B cell (primary cell): ENCODE measurements around the gene PSMG3. TPM values are rescaled to one million over a fixed set of nuclear protein-coding genes. Genes with fewer than 3 reads are reported as not detected.

Experiments
- ATAC-seq: fragments of 200-7000 bp; cut with Tn5 transposase; one replicate; pipeline ENCODE4 v1.10.0; 2021; ENCODE audit warnings: low read depth, mild to moderate bottlenecking, moderate number of reproducible peaks, moderate library complexity
- CTCF ChIA-PET: fragments of 350-600 bp; sonication (Branson Sonifier 250); formaldehyde crosslinking; loops from one replicate; lab custom pipeline; 2021; ENCODE audit warnings: antibody characterized with exemption, inconsistent platforms; lab: Charles Lee
- POLR2A ChIA-PET: fragments of 350-600 bp; sonication (Branson Sonifier 250); formaldehyde crosslinking; loops from one replicate; lab custom pipeline; 2021; ENCODE audit warnings: antibody characterized with exemption; lab: Charles Lee
- DNase-seq: peaks from one replicate; pipeline ENCODE4 v3.0.0; 2013
- H2AFZ ChIP-seq: 2 replicates; pipeline ENCODE4 v1.6.1; 2012; ENCODE audit warnings: mild to moderate bottlenecking, low read depth, low read length; ENCODE audit not compliant: insufficient read depth, poor library complexity, severe bottlenecking
- H3K27ac ChIP-seq, 2 donors: 1 replicate in 1 of 2; 2 replicates in 1 of 2; pipeline ENCODE4 v1.5.1; 2012 to 2013; ENCODE audit warnings: low read length in 2 of 2, mild to moderate bottlenecking in 2 of 2, moderate library complexity in 1 of 2
- H3K27me3 ChIP-seq, 4 experiments: fragments of 200-600 bp in 1 of 4; sonication (generic) in 1 of 4; replicated peaks in 1 of 4; 1 replicate in 2 of 4; 2 replicates in 2 of 4; pipeline versions ENCODE4 v1.6.1 to v1.7.0; 2013 to 2016; ENCODE audit warnings: low read length in 3 of 4, mild to moderate bottlenecking in 2 of 4, mixed read lengths in 1 of 4, moderate library complexity in 1 of 4; ENCODE audit not compliant: insufficient read depth in 4 of 4, control insufficient read depth in 3 of 4; ENCODE audit errors: control extremely low read depth in 1 of 4
- H3K36me3 ChIP-seq, 2 experiments: replicated peaks in 1 of 2; 1 replicate in 1 of 2; 2 replicates in 1 of 2; pipeline versions ENCODE4 v1.6.1 to v1.7.1; 2013; ENCODE audit warnings: low read length in 1 of 2; ENCODE audit not compliant: insufficient read depth in 2 of 2, control insufficient read depth in 1 of 2; ENCODE audit errors: control extremely low read depth in 1 of 2, extremely low read depth in 1 of 2
- H3K4me1 ChIP-seq, 2 donors: fragments of 200-600 bp in 1 of 2; sonication (generic) in 1 of 2; 1 replicate in 1 of 2; 2 replicates in 1 of 2; pipeline versions ENCODE4 v1.5.1 to v1.6.1; 2013 to 2017; ENCODE audit warnings: low read length in 2 of 2; ENCODE audit not compliant: control insufficient read depth in 2 of 2, insufficient read depth in 2 of 2
- H3K4me2 ChIP-seq: replicated peaks from 2 replicates; pipeline ENCODE3; 2012; ENCODE audit warnings: mild to moderate bottlenecking, low read depth, low read length; ENCODE audit not compliant: poor library complexity, severe bottlenecking
- H3K4me3 ChIP-seq, 5 experiments: fragments of 200-600 bp in 1 of 5; sonication (generic) in 1 of 5; 1 replicate in 3 of 5; 2 replicates in 2 of 5; pipeline versions ENCODE4 v1.5.1 to v1.7.0; 2011 to 2016; ENCODE audit warnings: low read length in 4 of 5, mild to moderate bottlenecking in 4 of 5, low read depth in 2 of 5, control low read depth in 1 of 5, moderate library complexity in 1 of 5; ENCODE audit not compliant: insufficient read depth in 1 of 5; ENCODE audit errors: control extremely low read depth in 1 of 5, extremely low read depth in 1 of 5
- H3K79me2 ChIP-seq: fragments of 200-600 bp; sonication (generic); one replicate; pipeline ENCODE4 v1.6.0; 2016; ENCODE audit warnings: low read length; ENCODE audit not compliant: control insufficient read depth, insufficient read depth
- H3K9ac ChIP-seq: fragments of 200-600 bp; sonication (generic); 2 replicates; pipeline ENCODE4 v1.6.1; 2017; ENCODE audit warnings: mild to moderate bottlenecking, low read length, moderate library complexity
- H3K9me3 ChIP-seq, 3 donors: one replicate each; pipeline versions ENCODE4 v1.6.1 to v1.7.1; 2013; ENCODE audit warnings: low read length in 2 of 3; ENCODE audit not compliant: control insufficient read depth in 2 of 3, insufficient read depth in 1 of 3; ENCODE audit errors: control extremely low read depth in 1 of 3
- H4K20me1 ChIP-seq: 2 replicates; pipeline ENCODE4 v1.6.0; 2012; ENCODE audit warnings: mild to moderate bottlenecking, low read length; ENCODE audit not compliant: insufficient read depth, control insufficient read depth, poor library complexity, severe bottlenecking
- H3K27ac Mint-ChIP-seq: one replicate; pipeline ENCODE4 v1.8.0; 2021; ENCODE audit warnings: mixed read lengths
- H3K27me3 Mint-ChIP-seq: one replicate; pipeline ENCODE4 v1.8.0; 2021; ENCODE audit warnings: mixed read lengths
- H3K4me1 Mint-ChIP-seq: one replicate; pipeline ENCODE4 v1.8.0; 2021; ENCODE audit warnings: mixed read lengths
- H3K4me3 Mint-ChIP-seq: one replicate; pipeline ENCODE4 v1.8.0; 2021; ENCODE audit warnings: mixed read lengths
- H3K9me3 Mint-ChIP-seq: one replicate; pipeline ENCODE4 v1.8.0; 2022; ENCODE audit warnings: mixed read lengths; ENCODE audit not compliant: insufficient read depth
- CTCF ChIP-seq: fragments of 200-600 bp; IDR thresholded peaks from one replicate; pipeline ENCODE4 v1.8.0; 2022; ENCODE audit warnings: antibody characterized with exemption, mild to moderate bottlenecking
- EZH2 ChIP-seq: IDR thresholded peaks from 2 replicates; pipeline ENCODE4 v1.6.1; 2012; ENCODE audit warnings: borderline replicate concordance, low read depth, mild to moderate bottlenecking, moderate library complexity, low read length; ENCODE audit not compliant: insufficient read depth, poor library complexity, severe bottlenecking
- WGBS: methylation state at CpG from one replicate; pipeline ENCODE4 v1.1.5; 2013; ENCODE audit warnings: missing lambda C conversion rate; ENCODE audit not compliant: insufficient coverage; 5-methylcytosine and 5-hydroxymethylcytosine counted together
- intact Hi-C: fragments of 100-400 bp; cut with micrococcal nuclease; formaldehyde crosslinking; loops from one replicate; pipeline ENCODE4 v1.10.0; 2022
- polyA plus RNA-seq: library from polyadenylated mRNA; depleted of rRNA; stranded (reverse); fragments of >200 nt; gene quantifications from 2 replicates; pipeline ENCODE4 v1.2.3, GENCODE V29; 2012
- total RNA-seq, 2 donors: library from RNA; stranded (reverse); fragments of 120-200 nt in 1 of 2; gene quantifications; 1 replicate in 1 of 2; 2 replicates in 1 of 2; pipeline versions ENCODE4 v1.2.3 to v1.2.4, GENCODE V29; 2013 to 2022

The PSMG3 gene
- total and polyA plus RNA-seq, 2 donors (not counting 1 experiment from before 2014, with no cell fraction given): 27.4 to 75.7 TPM

- H3K4me1 Mint-ChIP-seq: peaks cover 12% of the 10 kb centered on the region
- POLR2A ChIA-PET: no interaction called here
- ATAC-seq (no peak), DNase-seq (no peak)
- Histone ChIP-seq H3K4me3 (no peak overlapping the region), H4K20me1 (no peaks in the 10 kb centered on the region), H3K4me2 (no peak overlapping the region), H3K79me2 (no peaks in the 10 kb centered on the region), H3K27ac (no peak overlapping the region), H3K4me1 (peaks cover 6 to 8% of the 10 kb centered on the region in 2 donors), H3K36me3 (no peaks in the 10 kb centered on the region), H3K9me3 (peaks cover 0 to 11% (median 0%) of the 10 kb centered on the region in 3 donors), H3K27me3 (peaks cover 0 to 10% (median under 1%) of the 10 kb centered on the region in 4 experiments), H3K9ac (no peak overlapping the region), H2AFZ (no peak overlapping the region)
- intact Hi-C loops: no loop called here
- no peak overlapping the region for H3K4me3 Mint-ChIP-seq
- TF ChIP-seq EZH2 (no peak), CTCF (no peak)
- H3K9me3 Mint-ChIP-seq: no peaks in the 10 kb centered on the region
- H3K27ac Mint-ChIP-seq: no peak overlapping the region
- peaks cover 6% of the 10 kb centered on the region for H3K27me3 Mint-ChIP-seq
- CTCF ChIA-PET: no interaction called here
- WGBS: 84% methylated on average over 16 of the region's 16 CpGs
These were observed 27.4 kb upstream of the PSMG3 start for GRCh38 chr7:1597066-1597760.

GRCh38 chr7:1596181-1597043 is 26.6 kb upstream of the PSMG3 start:
- no peaks in the 10 kb centered on the region for H3K36me3 ChIP-seq
- H3K9ac ChIP-seq: no peak overlapping the region
- TF ChIP-seq EZH2 (no peak), CTCF (no peak)
- H3K4me3 ChIP-seq: no peak overlapping the region
- intact Hi-C loops: no loop called here
- H4K20me1 ChIP-seq: no peaks in the 10 kb centered on the region
- ATAC-seq (no peak), DNase-seq (no peak)
- H3K4me2 ChIP-seq: no peak overlapping the region
- no peak overlapping the region for H3K27ac ChIP-seq
- H3K4me1 ChIP-seq: peaks cover 14 to 16% of the 10 kb centered on the region in 2 donors
- ChIA-PET CTCF (no interaction called here), POLR2A (no interaction called here)
- H3K27me3 Mint-ChIP-seq: peaks cover 13% of the 10 kb centered on the region
- no peak overlapping the region for H3K27ac Mint-ChIP-seq
- 90% methylated on average over 29 of the region's 39 CpGs for WGBS
- H3K79me2 ChIP-seq: no peaks in the 10 kb centered on the region
- peaks cover 0 to 18% (median 5%) of the 10 kb centered on the region in 4 experiments for H3K27me3 ChIP-seq
- no peak overlapping the region for H2AFZ ChIP-seq
- peaks cover 20% of the 10 kb centered on the region for H3K4me1 Mint-ChIP-seq
- H3K4me3 Mint-ChIP-seq: no peak overlapping the region
- H3K9me3 Mint-ChIP-seq: no peaks in the 10 kb centered on the region
- H3K9me3 ChIP-seq: peaks cover 0 to 14% (median 0%) of the 10 kb centered on the region in 3 donors
